ENCODE measurements around the gene DDIT3. TPM values are rescaled to one million over a fixed set of nuclear protein-coding genes. Genes with fewer than 3 reads are reported as not detected.

DDIT3 gene
- total RNA-seq, 1 donor from 2014 or later: 15.0 TPM

DNA sequence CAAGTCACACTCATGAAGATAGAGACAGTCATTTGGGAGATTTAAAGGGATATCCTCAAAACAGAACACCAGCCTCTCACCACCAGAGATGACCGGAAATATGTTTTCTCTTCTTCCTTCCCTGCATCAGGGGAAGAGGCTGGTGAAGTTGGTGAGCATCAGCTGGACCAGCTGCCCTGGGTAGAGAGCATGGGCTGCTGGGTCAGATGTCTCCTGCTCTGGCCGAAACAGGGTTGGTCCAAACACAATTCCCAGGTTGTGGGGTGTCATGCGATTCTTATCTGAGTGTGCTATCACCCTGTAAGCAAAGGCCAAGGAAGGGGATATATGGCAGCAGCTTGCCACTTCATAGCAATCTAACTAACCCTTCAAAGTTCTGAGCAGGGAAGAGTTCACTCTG is 47.9 kb downstream of the DDIT3 start:
- no peak for DNase-seq (ENCODE audit: low read depth, low spot score)
- Mint-ChIP-seq H3K27ac (ENCODE audit: unreplicated experiment) (no peak overlapping the region), H3K4me1 (peaks cover 4% of the 10 kb centered on the region), H3K36me3 (ENCODE audit: low read depth) (no peaks in the 10 kb centered on the region), H3K27me3 (ENCODE audit: low read depth) (peaks cover 91% of the 10 kb centered on the region), H3K4me3 (no peak overlapping the region), H3K9me3 (no peaks in the 10 kb centered on the region)
- TF ChIP-seq CTCF (conservative IDR thresholded peaks at IDR 0.05): no peak

DNA sequence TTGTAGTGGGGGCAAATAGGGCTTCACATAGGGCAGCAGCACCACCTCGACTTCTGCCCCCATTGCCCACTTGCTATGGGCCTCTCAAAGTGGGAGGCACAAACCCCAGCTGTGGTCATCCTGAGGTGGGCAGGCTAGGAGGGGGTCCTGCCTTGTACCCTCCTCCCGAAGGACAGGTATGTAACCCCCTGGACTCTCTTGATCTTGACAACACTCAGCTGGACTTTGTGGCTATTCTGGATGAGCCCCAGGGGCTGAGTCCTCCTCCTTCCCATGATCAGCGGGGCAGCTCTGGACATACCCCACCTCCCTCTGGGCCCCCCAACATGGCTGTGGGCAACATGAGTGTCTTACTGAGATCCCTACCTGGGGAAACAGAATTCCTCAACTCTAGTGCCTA is 48.7 kb downstream of the DDIT3 start:
- TF ChIP-seq CTCF (conservative IDR thresholded peaks at IDR 0.05): no peak
- no peak for DNase-seq (ENCODE audit: low read depth, low spot score)
- Mint-ChIP-seq H3K4me3 (no peak overlapping the region), H3K27ac (ENCODE audit: unreplicated experiment) (no peak overlapping the region), H3K36me3 (ENCODE audit: low read depth) (no peaks in the 10 kb centered on the region), H3K27me3 (ENCODE audit: low read depth) (peaks cover 91% of the 10 kb centered on the region), H3K4me1 (peaks cover 4% of the 10 kb centered on the region), H3K9me3 (no peaks in the 10 kb centered on the region)

GRCh38 chr12:57470970-57471656 is 49.2 kb downstream of the DDIT3 start:
- H3K9me3 Mint-ChIP-seq: no peaks in the 10 kb centered on the region
- no peak for DNase-seq (ENCODE audit: low read depth, low spot score)
- peaks cover 86% of the 10 kb centered on the region for H3K27me3 Mint-ChIP-seq (ENCODE audit: low read depth)
- TF ChIP-seq CTCF (conservative IDR thresholded peaks at IDR 0.05): no peak
- H3K4me1 Mint-ChIP-seq: peaks cover 4% of the 10 kb centered on the region
- H3K4me3 Mint-ChIP-seq: no peak overlapping the region
- H3K27ac Mint-ChIP-seq (ENCODE audit: unreplicated experiment): no peak overlapping the region
- H3K36me3 Mint-ChIP-seq (ENCODE audit: low read depth): no peaks in the 10 kb centered on the region

- H3K27me3 Mint-ChIP-seq (ENCODE audit: low read depth): peaks cover 86% of the 10 kb centered on the region
- no peaks in the 10 kb centered on the region for H3K9me3 Mint-ChIP-seq
Measured at GRCh38 chr12:57470286-57470969, 49.9 kb downstream of the DDIT3 start.

More at GRCh38 chr12:57470286-57470969, 49.9 kb downstream of the DDIT3 start:
- DNase-seq (ENCODE audit: low read depth, low spot score): no peak
- H3K36me3 Mint-ChIP-seq (ENCODE audit: low read depth): no peaks in the 10 kb centered on the region
- no peak overlapping the region for H3K4me3 Mint-ChIP-seq
- peaks cover 4% of the 10 kb centered on the region for H3K4me1 Mint-ChIP-seq
- no peak for TF ChIP-seq CTCF (conservative IDR thresholded peaks at IDR 0.05)
- H3K27ac Mint-ChIP-seq (ENCODE audit: unreplicated experiment): no peak overlapping the region
